SH-SY5Y (cell line): Measurements from ENCODE around the gene IL1RAPL2.

Experiments used
- GATA2 ChIP-seq: IDR thresholded peaks from 2 replicates; pipeline ENCODE4 v1.6.1; 2011; ENCODE audit warnings: mild to moderate bottlenecking, low read depth, low read length
- GATA3 ChIP-seq: IDR thresholded peaks from 2 replicates; pipeline ENCODE4 v1.6.1; 2011; ENCODE audit warnings: low read depth, mild to moderate bottlenecking, low read length, moderate library complexity

DNA sequence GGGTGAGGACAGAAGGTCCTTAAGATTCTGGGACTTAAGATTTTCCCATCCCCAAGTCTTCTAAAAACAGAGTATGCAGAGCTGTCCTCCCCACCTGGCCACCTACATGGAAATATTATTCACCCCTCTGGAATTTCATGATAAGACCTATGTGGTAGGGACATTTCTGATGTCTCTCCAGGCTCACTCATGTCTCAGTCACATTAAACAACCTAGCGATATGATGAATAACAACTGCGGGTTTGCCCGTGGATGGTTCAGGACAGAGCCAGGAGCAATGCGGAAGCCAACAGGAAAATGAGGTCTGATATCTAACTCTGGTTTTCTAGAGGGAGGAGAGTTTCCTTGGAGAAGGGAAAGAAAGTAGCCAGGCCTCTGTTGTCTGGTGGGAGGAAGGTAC, 607.1 kb downstream of the IL1RAPL2 start:
- no peak for TF ChIP-seq GATA3
- TF ChIP-seq GATA2: no peak
